ENCODE results near the gene KDF1.

GRCh38 chr1:26938004-26938658, 22.1 kb downstream of the KDF1 start:
- no peak for TF ChIP-seq POLR2AphosphoS5 (IDR thresholded peaks at IDR 0.05)
- TF ChIP-seq POLR2A (IDR thresholded peaks at IDR 0.05) = no peak

Measured in stomach (tissue), 4 donors.